Transverse colon (tissue), 4 donors: ENCODE data around the gene OR7A5. TPM values are rescaled to one million over a fixed set of nuclear protein-coding genes. Genes with fewer than 3 reads are reported as not detected.
"Not testable (repeated sequence)": the region's sequence is repeated elsewhere in the genome, so short reads cannot be mapped to it uniquely, and the experiment has no call there.

Experiments
- DNase-seq: peaks from one replicate; pipeline ENCODE4 v3.0.0-alpha.2; 2019
- H3K27ac ChIP-seq, 4 donors: fragments of 200-600 bp; sonication (generic); 2 replicates each; pipeline ENCODE4 v1.5.1; 2016 to 2018; ENCODE audit warnings: inconsistent platforms in 4 of 4
- H3K27me3 ChIP-seq: fragments of 200-600 bp; sonication (generic); 2 replicates; pipeline ENCODE4 v1.5.1; 2017; ENCODE audit warnings: inconsistent platforms
- H3K36me3 ChIP-seq, 4 donors: fragments of 200-600 bp; sonication (generic); 2 replicates each; pipeline ENCODE4 v1.5.1; 2017 to 2019; ENCODE audit warnings: inconsistent platforms in 4 of 4
- H3K4me1 ChIP-seq, 4 donors: fragments of 200-600 bp; sonication (generic); 2 replicates each; pipeline ENCODE4 v1.5.1; 2017 to 2020; ENCODE audit warnings: inconsistent platforms in 4 of 4
- H3K4me3 ChIP-seq, 4 donors: fragments of 200-600 bp; sonication (generic); 1 replicate in 1 of 4; 2 replicates in 3 of 4; pipeline versions ENCODE4 v1.5.1 to v1.6.1; 2017 to 2019; ENCODE audit warnings: inconsistent platforms in 4 of 4
- H3K9me3 ChIP-seq, 2 donors: fragments of 200-600 bp; sonication (generic); 2 replicates each; pipeline ENCODE4 v1.5.1; 2017 to 2019; ENCODE audit warnings: inconsistent platforms in 2 of 2
- EP300 ChIP-seq: sonication (generic); formaldehyde crosslinking; IDR thresholded peaks from one replicate; pipeline ENCODE4 v1.6.1; 2017; ENCODE audit warnings: antibody characterized with exemption, low read depth
- POLR2A ChIP-seq: fragments of 450-650 bp; IDR thresholded peaks from one replicate; pipeline ENCODE4 v1.6.1; 2016; ENCODE audit warnings: antibody characterized with exemption, mild to moderate bottlenecking, moderate library complexity
- POLR2AphosphoS5 ChIP-seq, 3 donors: sonication (generic); formaldehyde crosslinking; IDR thresholded peaks; one replicate each; pipeline ENCODE4 v1.6.1; 2016; ENCODE audit warnings: antibody characterized with exemption in 3 of 3
- WGBS, 2 donors: methylation state at CpG; one replicate each; pipeline ENCODE4 v1.1.5; 2018; ENCODE audit warnings: low coverage in 1 of 2; 5-methylcytosine and 5-hydroxymethylcytosine counted together
- in situ Hi-C, 4 donors: fragments of 200-750 bp; cut with MboI; loops; one replicate each; pipeline versions ENCODE4 v1.15.0 to v1.15.1; 2017; ENCODE audit warnings: low sequenced_read_pairs in 3 of 4, low pct_ligation_motif_present in 1 of 4, low pct_unique_long_range_greater_than_20kb in 1 of 4
- intact Hi-C: fragments of 100-400 bp; cut with DNase I; formaldehyde crosslinking; loops from one replicate; pipeline ENCODE4 v1.15.1; 2023; ENCODE audit warnings: low total_unique reads
- total RNA-seq, 4 donors: library from RNA; depleted of rRNA; stranded (reverse); fragments of >200 nt; gene quantifications; one replicate each; pipeline ENCODE4 v1.1.0, GENCODE V29; 2016
- TF ChIP-seq, protein P1 (sequence below), 5 experiments: fragments of 200-600 bp in 3 of 5; fragments of 450-650 bp in 2 of 5; sonication (generic) in 3 of 5; IDR thresholded peaks; 1 replicate in 2 of 5; 2 replicates in 3 of 5; pipeline ENCODE4 v1.5.1; 2016 to 2017; ENCODE audit warnings: antibody characterized with exemption in 5 of 5, inconsistent platforms in 3 of 5, mild to moderate bottlenecking in 2 of 5, moderate library complexity in 1 of 5

The OR7A5 gene
- total RNA-seq, 4 donors from 2014 or later: not detected

DNA sequence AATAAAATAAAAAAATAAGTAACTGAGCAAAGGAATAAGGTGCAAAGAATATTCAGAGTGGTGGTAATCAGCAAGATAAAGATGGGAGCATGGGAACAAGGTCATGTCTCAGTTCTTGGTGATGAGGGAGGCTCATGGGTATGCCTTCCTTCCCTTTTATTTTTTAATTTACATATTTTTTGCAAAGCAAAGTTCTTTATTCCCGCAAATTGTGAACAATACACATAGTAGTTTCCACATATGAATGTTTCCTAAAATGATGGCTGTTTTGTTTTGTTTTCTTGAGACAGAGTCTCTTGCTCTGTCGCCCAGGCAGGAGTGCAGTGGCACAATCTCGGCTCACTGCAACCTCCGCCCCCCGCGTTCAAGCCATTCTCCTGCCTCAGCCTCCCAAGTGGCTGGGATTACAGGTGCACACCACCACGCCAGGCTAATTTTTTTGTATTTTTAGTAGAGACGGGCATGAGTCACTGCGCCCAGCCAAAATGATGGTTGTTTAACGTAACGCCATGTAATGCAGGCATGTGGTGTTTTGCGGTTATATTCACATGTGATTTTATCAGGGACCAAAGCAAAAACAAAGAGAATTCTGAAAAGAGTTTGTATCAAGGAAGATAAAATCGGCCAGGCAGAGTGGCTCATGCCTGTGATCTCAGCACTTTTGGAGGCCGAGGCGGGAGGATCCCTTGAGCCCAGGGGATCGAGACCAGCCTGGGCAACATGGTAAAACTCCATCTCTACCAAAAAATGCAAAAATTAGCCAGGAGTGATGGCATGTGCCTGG, 52.2 kb downstream of the OR7A5 start:
- H3K4me1 ChIP-seq: peaks cover 0 to 7% (median 0%) of the 10 kb centered on the region in 4 donors
- no peaks in the 10 kb centered on the region for H3K36me3 ChIP-seq
- in situ Hi-C loops (no loop called here), intact Hi-C loops (no loop called here)
- no peak for DNase-seq
- peaks cover 15% of the 10 kb centered on the region for H3K27me3 ChIP-seq
- WGBS, 2 donors: 75 to 91% methylated on average over 10 to 16 of the region's 16 CpGs
- TF ChIP-seq, protein P1, sequence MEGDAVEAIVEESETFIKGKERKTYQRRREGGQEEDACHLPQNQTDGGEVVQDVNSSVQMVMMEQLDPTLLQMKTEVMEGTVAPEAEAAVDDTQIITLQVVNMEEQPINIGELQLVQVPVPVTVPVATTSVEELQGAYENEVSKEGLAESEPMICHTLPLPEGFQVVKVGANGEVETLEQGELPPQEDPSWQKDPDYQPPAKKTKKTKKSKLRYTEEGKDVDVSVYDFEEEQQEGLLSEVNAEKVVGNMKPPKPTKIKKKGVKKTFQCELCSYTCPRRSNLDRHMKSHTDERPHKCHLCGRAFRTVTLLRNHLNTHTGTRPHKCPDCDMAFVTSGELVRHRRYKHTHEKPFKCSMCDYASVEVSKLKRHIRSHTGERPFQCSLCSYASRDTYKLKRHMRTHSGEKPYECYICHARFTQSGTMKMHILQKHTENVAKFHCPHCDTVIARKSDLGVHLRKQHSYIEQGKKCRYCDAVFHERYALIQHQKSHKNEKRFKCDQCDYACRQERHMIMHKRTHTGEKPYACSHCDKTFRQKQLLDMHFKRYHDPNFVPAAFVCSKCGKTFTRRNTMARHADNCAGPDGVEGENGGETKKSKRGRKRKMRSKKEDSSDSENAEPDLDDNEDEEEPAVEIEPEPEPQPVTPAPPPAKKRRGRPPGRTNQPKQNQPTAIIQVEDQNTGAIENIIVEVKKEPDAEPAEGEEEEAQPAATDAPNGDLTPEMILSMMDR (IDR thresholded peaks at IDR 0.05): no peak
- TF ChIP-seq POLR2AphosphoS5 (IDR thresholded peaks at IDR 0.05) (no peak), POLR2A (no peak), EP300 (no peak)
- H3K27ac ChIP-seq: peak overlapping the region in 1 of 4 donors; percentile 65
- H3K4me3 ChIP-seq: no peak overlapping the region
- no peaks in the 10 kb centered on the region for H3K9me3 ChIP-seq

DNA sequence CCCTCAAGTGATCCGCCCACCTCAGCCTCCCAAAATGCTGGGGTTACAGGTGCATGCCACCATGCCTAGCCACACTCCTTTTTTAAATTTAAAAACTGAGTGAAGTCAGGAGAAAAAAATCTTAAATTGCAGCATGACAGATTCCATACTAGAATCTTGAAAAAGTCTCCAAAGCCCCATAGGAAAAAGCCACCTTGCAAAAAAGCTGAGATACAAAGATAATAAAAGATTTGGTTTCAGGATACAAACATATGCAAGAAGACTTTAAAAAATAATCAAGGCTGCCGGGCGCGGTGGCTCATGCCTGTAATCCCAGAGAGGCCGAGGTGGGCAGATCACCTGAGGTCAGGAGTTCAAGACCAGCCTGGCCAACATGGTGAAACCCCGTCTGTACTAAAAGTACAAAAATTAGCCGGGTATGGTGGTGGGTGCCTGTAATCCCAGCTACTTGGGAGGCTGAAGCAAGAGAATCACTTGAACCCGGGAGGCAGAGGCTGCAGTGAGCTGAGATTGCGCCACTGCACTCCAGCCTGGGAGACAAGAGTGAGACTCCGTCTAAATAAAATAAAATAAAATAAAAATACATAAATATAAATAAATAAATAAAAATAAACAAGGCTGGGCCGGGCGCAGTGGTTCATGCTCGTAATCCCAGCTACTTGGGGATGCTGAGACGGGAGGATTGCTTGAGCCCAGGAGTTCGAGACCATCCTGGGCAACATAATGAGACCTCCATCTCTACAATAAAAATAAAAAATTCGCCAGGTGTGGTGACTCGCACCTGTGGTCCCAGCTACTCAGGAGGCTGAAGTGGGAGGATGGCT, 53.1 kb downstream of the OR7A5 start:
- in situ Hi-C loops, intact Hi-C loops, H3K36me3 ChIP-seq, H3K4me3 ChIP-seq, H3K9me3 ChIP-seq, DNase-seq: not testable (repeated sequence)
- 87 to 89% methylated on average over 15 to 17 of the region's 17 CpGs for WGBS, 2 donors
- Histone ChIP-seq H3K27me3 (peaks cover 24% of the 10 kb centered on the region), H3K4me1 (peaks cover 0 to 11% (median under 1%) of the 10 kb centered on the region in 4 donors), H3K27ac (peak overlapping the region in 1 of 4 donors; percentile 65)

DNA sequence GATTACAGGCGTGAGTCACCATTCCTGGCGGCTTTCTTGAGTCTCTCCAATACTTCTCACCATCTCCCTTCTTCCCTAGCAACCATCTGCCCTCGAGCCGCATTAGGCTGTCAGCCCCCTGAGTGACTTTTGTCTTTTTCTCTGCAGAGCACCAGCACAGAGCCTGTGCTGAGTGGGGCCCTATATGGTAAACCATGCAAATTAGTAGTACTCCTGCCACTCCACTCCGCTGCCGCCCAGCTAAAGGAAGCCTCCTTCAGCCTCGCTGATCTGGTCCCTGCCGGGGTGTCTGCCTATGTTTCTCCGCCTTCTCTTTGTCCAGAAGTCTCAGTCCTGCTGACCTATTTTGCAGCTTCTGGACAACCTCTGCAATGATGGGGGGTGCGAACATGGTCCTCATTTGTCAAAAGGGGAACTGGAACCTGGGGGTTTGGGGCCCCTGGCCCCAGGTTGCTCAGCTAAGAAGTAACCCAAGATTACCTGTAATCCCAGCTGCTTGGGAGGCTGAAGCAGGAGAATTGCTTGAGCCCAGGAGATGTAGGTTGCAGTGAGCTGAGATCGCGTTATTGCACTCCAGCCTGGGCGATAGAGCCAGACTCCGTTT, 54.3 kb downstream of the OR7A5 start:
- 70 to 73% methylated on average over 6 to 14 of the region's 14 CpGs for WGBS, 2 donors
- Histone ChIP-seq H3K27me3 (peaks cover 24% of the 10 kb centered on the region), H3K4me1 (peaks cover 0 to 10% (median 5%) of the 10 kb centered on the region in 4 donors)
- H3K36me3 ChIP-seq, DNase-seq, intact Hi-C loops, in situ Hi-C loops, H3K27ac ChIP-seq, H3K4me3 ChIP-seq, H3K9me3 ChIP-seq: not testable (repeated sequence)

DNA sequence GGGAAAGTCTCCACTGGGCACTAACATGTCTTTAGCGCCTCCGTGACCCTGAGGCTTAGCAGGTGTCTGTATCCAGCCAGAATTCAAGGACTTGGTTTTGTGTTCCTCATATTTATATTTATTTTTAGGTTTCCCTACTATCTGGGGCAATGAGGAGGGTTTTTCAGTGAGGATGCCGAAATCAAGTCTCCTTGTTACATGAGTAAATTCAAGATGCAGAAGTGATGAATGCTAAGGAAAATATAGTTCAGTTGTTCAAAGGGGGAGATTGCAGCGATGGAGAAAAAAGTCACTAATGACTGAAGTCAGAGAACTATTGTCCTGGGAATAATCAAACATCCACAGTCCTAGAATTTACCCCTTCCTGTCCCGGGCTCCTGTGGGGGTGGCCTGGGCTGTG, 55.8 kb downstream of the OR7A5 start:
- no peak for TF ChIP-seq POLR2A
- 21 to 55% methylated on average over 3 to 5 of the region's 5 CpGs for WGBS, 2 donors
- peaks cover 0 to 10% (median 5%) of the 10 kb centered on the region in 4 donors for H3K4me1 ChIP-seq
- no peak overlapping the region for H3K27ac ChIP-seq
- intact Hi-C loops (no loop called here), in situ Hi-C loops (no loop called here)
- peaks cover 35% of the 10 kb centered on the region for H3K27me3 ChIP-seq
- no peak overlapping the region for H3K4me3 ChIP-seq
- H3K36me3 ChIP-seq: no peaks in the 10 kb centered on the region
- DNase-seq: no peak
- no peaks in the 10 kb centered on the region for H3K9me3 ChIP-seq

DNA sequence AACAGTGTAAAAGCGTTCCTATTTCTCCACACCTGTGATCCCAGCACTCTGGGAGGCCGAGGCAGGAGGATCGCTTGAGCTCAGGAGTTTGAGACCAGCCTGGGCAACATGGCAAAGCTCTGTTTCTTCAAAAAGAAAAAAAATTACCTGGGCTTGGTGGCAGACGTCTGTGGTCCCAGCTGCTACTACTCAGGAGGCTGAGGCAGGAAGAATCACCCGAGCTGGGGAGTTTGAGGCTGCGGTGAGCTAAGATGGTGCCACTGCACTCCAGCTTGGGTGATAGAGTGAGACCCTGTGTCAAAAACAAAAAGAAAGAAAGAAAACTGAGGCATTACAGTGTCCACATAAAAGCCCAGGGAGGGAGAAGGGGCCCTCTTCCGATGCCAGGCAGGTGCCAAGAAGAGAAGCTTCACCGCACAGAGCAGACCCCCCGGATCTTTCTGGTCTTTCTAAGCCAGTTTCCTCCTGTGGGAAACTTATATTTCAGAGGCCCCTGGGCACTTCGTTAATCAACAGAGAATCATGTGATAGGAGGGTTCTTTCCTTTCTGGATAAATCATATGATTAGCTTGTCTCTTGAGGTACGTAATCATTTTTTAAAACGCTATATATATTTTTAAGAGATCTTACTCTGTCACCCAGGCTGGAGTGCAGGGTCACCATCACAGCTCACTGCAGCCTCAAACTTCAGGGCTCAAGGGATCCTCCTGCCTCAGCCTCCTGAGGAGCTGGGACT, 56.7 kb downstream of the OR7A5 start, which contains the start of gene ADGRE2:
Gene ADGRE2, minus strand, starts transcription at position 451 of the 736 bp plus-strand sequence. CDS start 1,804 bp downstream, outside the sequence.
- H3K36me3 ChIP-seq, in situ Hi-C loops, H3K27ac ChIP-seq, H3K9me3 ChIP-seq, H3K4me3 ChIP-seq, intact Hi-C loops, DNase-seq: not testable (repeated sequence)
- H3K4me1 ChIP-seq: peaks cover 0 to 10% (median 5%) of the 10 kb centered on the region in 4 donors
- H3K27me3 ChIP-seq: peaks cover 35% of the 10 kb centered on the region
- 63 to 73% methylated on average over 7 to 12 of the region's 12 CpGs for WGBS, 2 donors

- WGBS, 2 donors: 90 to 93% methylated on average over 4 of the region's 4 CpGs
- H3K36me3 ChIP-seq, H3K27ac ChIP-seq, in situ Hi-C loops, H3K4me3 ChIP-seq, intact Hi-C loops, DNase-seq, H3K9me3 ChIP-seq: not testable (repeated sequence)
- H3K4me1 ChIP-seq: peaks cover 0 to 10% (median 5%) of the 10 kb centered on the region in 4 donors
- peaks cover 35% of the 10 kb centered on the region for H3K27me3 ChIP-seq
Measured at GRCh38 chr19:14777645-14778044, 57.3 kb downstream of the OR7A5 start.
